HG02588 (cell line): ENCODE results near the gene ACVR2B.

ENCODE experiments used
- ATAC-seq: cut with Tn5 transposase; IDR thresholded peaks from one replicate; pipeline ENCODE4 v1.9.1; 2021; ENCODE audit warnings: mild to moderate bottlenecking, moderate library complexity; ENCODE audit not compliant: unreplicated experiment

The ACVR2B gene

GRCh38 chr3:38480930-38481329 lies 27.2 kb downstream of the ACVR2B start:
- ATAC-seq: no peak

- no peak for ATAC-seq
These were observed 29.3 kb downstream of the ACVR2B start for GRCh38 chr3:38482951-38483350.

- ATAC-seq: peak; percentile 85
These were observed 33.6 kb downstream of the ACVR2B start for GRCh38 chr3:38487323-38487722.

GRCh38 chr3:38488949-38489348 lies 35.3 kb downstream of the ACVR2B start:
- no peak for ATAC-seq

- ATAC-seq: no peak
These were observed 36.1 kb downstream of the ACVR2B start for GRCh38 chr3:38489766-38490165.

GRCh38 chr3:38490281-38491030 lies 36.8 kb downstream of the ACVR2B start:
- ATAC-seq: no peak

GRCh38 chr3:38491215-38491614 lies 37.5 kb downstream of the ACVR2B start:
- no peak for ATAC-seq

GRCh38 chr3:38493031-38493430 lies 39.3 kb downstream of the ACVR2B start:
- ATAC-seq: no peak

- peak; percentile 96 for ATAC-seq
These were observed 42.6 kb downstream of the ACVR2B start, which contains the start of gene EXOG for GRCh38 chr3:38496131-38496910. Gene EXOG, plus strand, starts transcription at chr3:38496340. Its CDS starts 28 bp downstream, at chr3:38496368.

GRCh38 chr3:38497031-38497430 lies 43.3 kb downstream of the ACVR2B start:
- ATAC-seq: no peak

- no peak for ATAC-seq
These were observed 47.2 kb downstream of the ACVR2B start for GRCh38 chr3:38500688-38501417.

GRCh38 chr3:38507120-38507519 lies 53.4 kb downstream of the ACVR2B start:
- ATAC-seq: peak; percentile 91

- ATAC-seq: no peak
These were observed 56.0 kb downstream of the ACVR2B start for GRCh38 chr3:38509732-38510131.

- no peak for ATAC-seq
These were observed 56.9 kb downstream of the ACVR2B start for GRCh38 chr3:38510631-38511030.

GRCh38 chr3:38511546-38511945 lies 57.9 kb downstream of the ACVR2B start:
- no peak for ATAC-seq

- ATAC-seq: no peak
These were observed 61.7 kb downstream of the ACVR2B start for GRCh38 chr3:38515367-38515766.

- no peak for ATAC-seq
These were observed 63.0 kb downstream of the ACVR2B start for GRCh38 chr3:38516669-38517068.

- ATAC-seq: no peak
These were observed 65.3 kb downstream of the ACVR2B start for GRCh38 chr3:38519000-38519399.

GRCh38 chr3:38519651-38520050 lies 66.0 kb downstream of the ACVR2B start:
- no peak for ATAC-seq

- no peak for ATAC-seq
These were observed 67.8 kb downstream of the ACVR2B start for GRCh38 chr3:38521391-38521987.

- no peak for ATAC-seq
These were observed 68.3 kb downstream of the ACVR2B start for GRCh38 chr3:38522002-38522401.
